ENCODE data around the gene SLC44A1.

GRCh38 chr9:105195259-105195658 lies 49.2 kb upstream of the SLC44A1 start:
- TF ChIP-seq, protein P1, sequence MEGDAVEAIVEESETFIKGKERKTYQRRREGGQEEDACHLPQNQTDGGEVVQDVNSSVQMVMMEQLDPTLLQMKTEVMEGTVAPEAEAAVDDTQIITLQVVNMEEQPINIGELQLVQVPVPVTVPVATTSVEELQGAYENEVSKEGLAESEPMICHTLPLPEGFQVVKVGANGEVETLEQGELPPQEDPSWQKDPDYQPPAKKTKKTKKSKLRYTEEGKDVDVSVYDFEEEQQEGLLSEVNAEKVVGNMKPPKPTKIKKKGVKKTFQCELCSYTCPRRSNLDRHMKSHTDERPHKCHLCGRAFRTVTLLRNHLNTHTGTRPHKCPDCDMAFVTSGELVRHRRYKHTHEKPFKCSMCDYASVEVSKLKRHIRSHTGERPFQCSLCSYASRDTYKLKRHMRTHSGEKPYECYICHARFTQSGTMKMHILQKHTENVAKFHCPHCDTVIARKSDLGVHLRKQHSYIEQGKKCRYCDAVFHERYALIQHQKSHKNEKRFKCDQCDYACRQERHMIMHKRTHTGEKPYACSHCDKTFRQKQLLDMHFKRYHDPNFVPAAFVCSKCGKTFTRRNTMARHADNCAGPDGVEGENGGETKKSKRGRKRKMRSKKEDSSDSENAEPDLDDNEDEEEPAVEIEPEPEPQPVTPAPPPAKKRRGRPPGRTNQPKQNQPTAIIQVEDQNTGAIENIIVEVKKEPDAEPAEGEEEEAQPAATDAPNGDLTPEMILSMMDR (IDR thresholded peaks at IDR 0.05) = no peak
- TF ChIP-seq ZFX (IDR thresholded peaks at IDR 0.05; ENCODE audit: borderline replicate concordance) = no peak
